RPMI7951 (cell line): ENCODE results near the gene NRF1. TPM values are rescaled to one million over a fixed set of nuclear protein-coding genes. Genes with fewer than 3 reads are reported as not detected.

Experiments
- DNase-seq: peaks from one replicate; pipeline ENCODE4 v3.0.0-alpha.2; 2012; ENCODE audit warnings: low read depth
- total RNA-seq: library from RNA; depleted of rRNA; stranded (reverse); fragments of >200 nt; shearing (Covaris generic); gene quantifications from 2 replicates; pipeline ENCODE4 v1.2.3, GENCODE V29; 2014

The NRF1 gene
- total RNA-seq, 1 experiment from 2014 or later: 7.2 TPM

- DNase-seq: no peak
These were observed 159.8 kb downstream of the NRF1 start for GRCh38 chr7:129771201-129771927.

DNA sequence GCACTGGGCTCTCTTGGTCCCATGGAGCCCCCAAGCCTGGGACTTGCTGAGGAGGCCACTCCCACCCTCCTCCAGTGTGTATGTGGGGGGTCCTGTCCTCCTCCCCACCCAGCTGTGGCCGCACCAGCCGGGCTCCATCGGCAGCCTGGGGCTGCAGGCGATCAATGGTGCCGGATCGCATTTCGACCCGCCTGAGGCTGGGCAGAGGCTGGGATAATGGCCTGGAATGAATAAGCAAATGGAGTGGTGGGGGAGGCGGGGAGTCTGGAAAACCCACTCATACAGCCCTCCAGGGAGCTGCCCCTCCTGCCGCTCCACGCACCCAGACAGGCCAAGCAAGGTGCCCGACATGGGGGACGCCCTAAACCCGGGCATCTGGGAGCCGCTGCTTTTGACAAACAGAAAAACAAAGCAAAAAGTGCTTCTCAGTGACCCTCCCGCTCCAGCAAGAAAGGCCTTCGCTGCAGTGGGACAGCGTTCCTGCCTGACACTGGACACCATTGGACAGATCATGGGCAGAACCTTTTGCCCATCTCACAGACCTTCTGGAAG, 160.5 kb downstream of the NRF1 start:
- no peak for DNase-seq

- no peak for DNase-seq
These were observed 161.2 kb downstream of the NRF1 start for GRCh38 chr7:129772646-129773280.

GRCh38 chr7:129773328-129773731, 161.8 kb downstream of the NRF1 start:
- peak; percentile 44 for DNase-seq

DNA sequence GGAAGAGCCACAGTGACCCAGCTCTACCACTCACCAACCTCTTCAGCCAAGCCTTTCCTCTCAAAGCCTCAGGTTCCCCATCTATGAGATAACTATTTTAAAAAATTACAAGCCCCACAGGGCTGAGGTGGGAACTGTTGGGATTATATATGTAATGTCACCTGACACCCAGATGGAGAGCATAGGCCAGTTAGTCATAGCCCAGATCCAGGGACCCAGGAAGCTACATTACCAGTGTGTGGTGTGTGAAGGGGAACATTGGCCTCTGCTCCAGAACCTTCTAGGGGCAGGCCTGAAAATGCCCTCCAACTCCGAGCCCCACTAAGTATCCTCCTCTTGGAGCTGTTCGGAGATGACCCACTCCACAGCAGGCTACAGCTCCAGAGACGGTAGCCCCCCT, 162.4 kb downstream of the NRF1 start:
- DNase-seq: no peak

GRCh38 chr7:129774359-129774758, 162.8 kb downstream of the NRF1 start:
- peak; percentile 43 for DNase-seq

GRCh38 chr7:129774871-129775694, 163.6 kb downstream of the NRF1 start:
- no peak for DNase-seq

- no peak for DNase-seq
These were observed 164.3 kb downstream of the NRF1 start for GRCh38 chr7:129775695-129776361.

DNA sequence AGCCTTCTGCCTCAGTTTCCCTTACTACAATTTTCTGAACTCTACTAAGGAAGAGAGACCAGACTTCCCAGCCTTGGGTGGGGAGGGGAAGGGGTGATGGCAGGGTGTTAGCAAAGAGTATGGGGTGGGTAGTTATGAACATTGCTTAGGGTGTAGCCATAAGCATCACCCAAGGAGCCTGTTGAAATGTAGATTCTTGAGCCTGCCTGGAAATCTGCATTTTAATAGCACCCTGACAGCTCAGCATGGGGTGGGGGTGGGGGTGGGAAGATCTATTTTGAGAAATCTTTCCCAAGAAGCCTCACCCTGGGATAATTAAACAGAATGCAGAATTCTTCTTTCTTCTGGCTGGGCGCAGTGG, 164.8 kb downstream of the NRF1 start:
- DNase-seq: no peak

DNA sequence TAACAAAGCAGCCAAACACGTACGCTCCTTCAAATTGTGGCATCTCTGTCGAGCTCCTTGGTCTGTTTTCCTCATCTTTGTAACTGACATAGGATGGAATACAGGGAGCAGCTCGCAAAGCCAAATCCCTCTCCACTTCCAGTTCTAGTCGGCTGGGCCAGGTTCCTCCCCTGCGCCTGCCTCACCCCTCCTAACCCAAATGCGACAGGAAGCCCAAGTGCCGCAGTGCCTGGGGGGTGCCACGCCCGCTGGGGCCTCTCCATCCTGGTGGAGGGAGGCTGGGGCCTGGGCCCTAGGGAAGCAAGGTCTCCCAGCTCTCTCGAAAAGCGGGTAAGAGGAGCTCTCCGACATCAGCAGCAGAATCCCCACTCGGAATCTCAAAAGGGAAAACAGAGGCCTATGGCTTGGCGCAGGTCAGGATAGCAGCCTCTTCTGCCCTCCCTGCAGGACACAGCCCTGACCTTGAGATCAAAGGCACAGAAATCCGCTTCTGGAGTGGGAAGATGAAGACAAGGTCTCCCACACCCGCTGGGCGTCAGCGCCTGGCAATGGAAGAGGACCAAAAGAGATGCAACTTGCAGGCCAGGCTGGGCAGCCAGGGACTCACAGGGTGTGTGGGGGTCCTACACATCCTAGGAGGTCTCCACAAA, 165.8 kb downstream of the NRF1 start:
- DNase-seq: no peak

DNA sequence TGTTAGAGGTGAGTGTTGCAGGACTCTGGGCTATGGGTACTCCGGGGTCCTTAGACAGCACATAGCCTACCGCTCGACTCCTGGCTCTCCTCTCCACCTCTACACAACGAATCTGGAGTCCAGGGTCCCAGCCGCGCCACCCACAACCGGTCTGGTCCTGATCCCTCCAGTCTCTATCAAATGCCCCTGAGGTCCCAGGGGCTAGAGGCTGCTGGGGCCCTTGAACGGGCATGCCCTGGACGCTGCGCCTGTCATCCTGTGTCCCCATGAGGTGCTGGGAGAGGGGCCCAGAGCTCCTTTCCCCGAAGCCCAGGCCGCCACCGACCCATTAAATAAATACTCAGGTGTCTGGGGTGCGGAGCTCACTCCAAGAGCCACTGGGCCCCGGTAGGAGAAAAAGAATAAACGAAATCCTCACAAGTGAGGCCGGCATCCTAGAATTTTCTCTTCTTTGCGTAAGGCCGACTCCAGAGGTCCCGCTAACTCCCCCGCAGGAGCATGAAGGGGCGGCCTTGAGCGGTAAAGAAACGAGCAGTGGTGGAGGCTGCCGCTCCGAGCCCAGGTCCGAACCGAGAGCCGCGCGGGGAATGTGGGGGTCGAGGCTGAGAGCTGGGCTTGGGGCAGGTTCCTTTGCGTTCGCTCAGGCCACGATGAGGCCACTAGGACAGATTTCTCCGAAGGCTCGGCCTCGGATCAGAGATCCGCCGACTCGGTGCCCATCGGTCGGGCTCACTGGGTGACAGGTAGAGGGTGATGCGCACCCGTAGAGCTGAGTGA, 166.7 kb downstream of the NRF1 start:
- DNase-seq: no peak

DNA sequence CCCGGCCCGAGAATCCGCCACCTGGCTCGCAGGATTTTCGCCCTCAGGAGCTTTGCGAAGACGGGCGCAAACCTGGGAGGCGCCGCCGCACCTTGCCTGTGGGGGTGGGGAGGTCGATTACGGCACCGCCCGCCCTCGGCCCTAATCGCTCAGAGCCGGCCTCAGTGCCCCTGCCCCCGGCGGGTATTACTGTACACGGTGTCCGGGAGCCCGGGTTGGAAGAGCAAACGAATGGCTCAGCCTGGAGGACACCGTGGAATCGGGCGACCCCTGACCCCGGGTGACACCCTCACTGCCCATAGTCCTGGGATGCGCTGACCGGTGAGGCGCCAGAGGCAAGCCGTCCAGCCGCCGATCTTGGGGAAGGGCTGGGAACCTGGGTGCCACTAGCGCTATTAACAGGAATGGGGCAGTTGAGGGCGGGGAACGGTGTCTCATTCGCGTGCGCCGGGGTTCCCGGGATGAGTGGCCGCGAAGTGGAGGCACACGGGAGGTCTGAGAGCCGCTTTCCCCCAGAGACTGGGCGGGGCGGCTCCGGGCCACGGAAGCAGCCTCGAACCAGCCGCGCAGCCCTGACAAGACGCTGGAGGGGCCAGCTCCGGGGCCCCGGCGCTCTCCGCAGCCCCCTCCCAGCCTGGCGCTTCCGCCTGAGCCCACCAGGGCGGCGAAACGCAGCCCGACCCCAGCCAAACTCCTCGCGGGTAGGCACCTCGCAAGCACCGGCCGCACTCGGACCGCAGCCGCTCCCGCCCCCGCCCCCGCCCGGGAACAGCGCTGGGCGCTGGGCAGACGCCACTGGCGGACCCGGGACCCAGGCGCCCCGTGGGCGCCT, 167.5 kb downstream of the NRF1 start:
- no peak for DNase-seq

- no peak for DNase-seq
These were observed 168.2 kb downstream of the NRF1 start for GRCh38 chr7:129779602-129780256.

GRCh38 chr7:129780257-129780973, 168.9 kb downstream of the NRF1 start:
- DNase-seq: peak; percentile 24

DNA sequence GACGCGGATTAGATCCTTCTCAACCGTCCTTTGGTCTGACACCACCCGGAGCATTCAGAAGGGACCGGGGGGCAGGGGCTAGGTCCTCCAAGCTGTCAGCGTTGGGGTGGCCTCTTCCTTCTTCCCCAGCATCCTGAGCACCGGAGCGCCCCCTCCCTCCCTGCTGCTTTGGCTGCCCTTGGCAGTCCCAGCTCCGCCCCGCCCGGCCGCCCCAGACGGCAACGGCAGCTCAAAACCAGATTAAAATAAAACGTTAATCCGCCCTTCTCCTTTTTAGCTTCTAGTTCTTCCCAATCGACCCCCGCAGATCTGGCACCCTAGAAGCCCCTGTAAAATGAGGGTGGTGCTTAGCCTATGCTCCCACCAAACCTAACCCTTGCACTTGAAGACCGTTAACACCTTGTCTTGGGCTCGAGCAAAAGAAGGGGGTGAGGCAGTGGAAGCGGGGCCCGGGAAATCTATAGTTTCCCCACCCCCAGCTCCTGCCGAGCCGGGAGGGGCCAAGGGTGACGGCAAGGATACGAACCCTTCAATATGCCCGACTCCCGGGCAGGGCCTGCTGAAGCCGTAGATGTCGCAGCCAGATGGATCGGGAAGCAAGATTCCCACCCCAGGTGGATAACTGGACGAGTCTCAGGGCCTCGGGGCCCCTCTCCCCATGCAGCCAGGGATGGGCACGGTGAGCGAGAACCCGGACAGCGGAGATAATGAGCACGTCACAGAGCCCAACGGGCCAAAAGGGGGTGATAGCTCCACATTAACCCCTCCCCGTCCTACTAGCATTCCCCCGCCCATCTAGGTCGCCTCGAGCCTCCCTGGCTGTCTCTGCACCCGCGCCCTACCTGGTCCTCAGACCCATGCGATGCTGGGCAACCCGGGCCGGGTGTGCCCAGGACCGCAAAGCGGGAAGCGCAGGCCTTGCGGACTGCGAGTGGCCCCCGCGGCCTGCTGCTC, 169.7 kb downstream of the NRF1 start:
- no peak for DNase-seq

GRCh38 chr7:129781928-129782817, 170.7 kb downstream of the NRF1 start:
- no peak for DNase-seq
